ENCODE results near the gene TAGAP.
"Not testable (repeated sequence)": the region's sequence is repeated elsewhere in the genome, so short reads cannot be mapped to it uniquely, and the experiment has no call there.

Gene TAGAP

DNA sequence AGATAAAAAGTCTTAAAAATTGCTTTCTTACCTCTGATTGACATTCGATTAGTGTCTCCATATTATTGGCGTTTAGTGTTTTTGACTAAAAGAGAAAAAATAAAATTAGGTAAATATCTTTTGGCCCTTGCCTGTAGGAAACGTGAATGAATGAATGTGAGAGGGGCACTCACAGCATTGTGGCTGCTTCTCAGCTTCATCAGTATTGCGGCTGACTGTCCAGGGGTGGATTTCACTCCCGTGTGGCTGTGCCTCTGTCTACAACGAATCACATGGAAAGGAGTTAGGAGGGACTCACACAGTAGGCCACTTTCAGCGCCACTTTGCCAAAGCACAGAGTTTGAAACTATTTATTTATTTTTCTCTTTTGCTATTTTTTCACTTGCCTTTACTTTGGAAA is 844 bp downstream of the TAGAP start:
- no peak for DNase-seq (ENCODE audit: low spot score)

GRCh38 chr6:159043251-159043650 is 1.5 kb downstream of the TAGAP start:
- DNase-seq (ENCODE audit: low spot score) = no peak

DNA sequence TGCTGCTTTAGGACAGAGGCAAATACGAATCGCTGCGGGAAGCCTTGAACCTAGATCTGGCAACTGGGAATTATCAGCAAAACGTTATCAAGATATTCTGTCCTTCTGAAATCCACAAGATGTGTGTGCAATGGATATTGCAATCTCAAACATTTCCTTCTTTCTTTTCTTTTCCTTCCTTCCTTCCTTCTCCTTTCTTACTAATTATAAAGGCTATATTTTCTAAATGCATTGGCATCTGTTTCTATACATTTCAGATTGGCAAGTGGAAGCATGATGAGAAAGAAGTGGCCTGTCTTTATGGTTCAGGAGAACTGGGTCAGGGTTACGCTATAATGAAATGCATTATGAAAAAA is 2.0 kb downstream of the TAGAP start:
- DNase-seq (ENCODE audit: low spot score) = no peak

- DNase-seq (ENCODE audit: low spot score) = peak; percentile 75
These were observed 2.6 kb downstream of the TAGAP start for GRCh38 chr6:159042003-159042825.

GRCh38 chr6:159041181-159041580 is 3.6 kb downstream of the TAGAP start:
- DNase-seq (ENCODE audit: low spot score) = no peak

- DNase-seq (ENCODE audit: low spot score) = no peak
These were observed 4.9 kb downstream of the TAGAP start for GRCh38 chr6:159039885-159040258.

GRCh38 chr6:159038914-159039884 is 5.6 kb downstream of the TAGAP start:
- no peak for DNase-seq (ENCODE audit: low spot score)

- not testable (repeated sequence) for DNase-seq (ENCODE audit: low spot score)
These were observed 6.5 kb downstream of the TAGAP start for GRCh38 chr6:159038318-159038717.

- no peak for DNase-seq (ENCODE audit: low spot score)
These were observed 7.0 kb downstream of the TAGAP start for GRCh38 chr6:159037756-159038290.

- DNase-seq (ENCODE audit: low spot score) = no peak
These were observed 8.1 kb downstream of the TAGAP start for GRCh38 chr6:159036673-159037072.

- DNase-seq (ENCODE audit: low spot score) = no peak
These were observed 8.9 kb downstream of the TAGAP start for GRCh38 chr6:159035891-159036290.

- no peak for DNase-seq (ENCODE audit: low spot score)
These were observed 11.4 kb downstream of the TAGAP start for GRCh38 chr6:159033160-159034049.

- no peak for DNase-seq (ENCODE audit: low spot score)
These were observed 12.9 kb downstream of the TAGAP start for GRCh38 chr6:159031846-159032245.

GRCh38 chr6:159030168-159030567 is 14.6 kb downstream of the TAGAP start:
- no peak for DNase-seq (ENCODE audit: low spot score)

DNA sequence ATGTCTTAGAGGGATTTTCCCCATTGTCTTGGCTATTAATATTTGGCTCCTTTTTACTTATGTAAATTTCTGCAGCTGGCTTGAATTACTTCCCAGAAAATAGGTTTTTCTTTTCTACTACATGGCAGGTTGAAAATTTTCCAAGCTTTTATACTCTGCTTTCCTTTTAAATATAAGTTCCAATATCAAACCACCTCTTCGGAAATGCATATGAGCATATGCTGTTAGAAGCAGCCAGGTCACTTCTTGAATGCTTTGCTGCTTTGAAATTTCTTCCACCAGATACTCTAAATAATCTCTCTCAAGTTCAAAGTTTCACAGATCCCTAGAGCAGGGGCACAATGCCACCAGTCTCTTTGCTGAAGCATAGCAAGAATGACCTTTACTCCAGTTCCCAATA is 19.6 kb downstream of the TAGAP start:
- not testable (repeated sequence) for DNase-seq (ENCODE audit: low spot score)

DNA sequence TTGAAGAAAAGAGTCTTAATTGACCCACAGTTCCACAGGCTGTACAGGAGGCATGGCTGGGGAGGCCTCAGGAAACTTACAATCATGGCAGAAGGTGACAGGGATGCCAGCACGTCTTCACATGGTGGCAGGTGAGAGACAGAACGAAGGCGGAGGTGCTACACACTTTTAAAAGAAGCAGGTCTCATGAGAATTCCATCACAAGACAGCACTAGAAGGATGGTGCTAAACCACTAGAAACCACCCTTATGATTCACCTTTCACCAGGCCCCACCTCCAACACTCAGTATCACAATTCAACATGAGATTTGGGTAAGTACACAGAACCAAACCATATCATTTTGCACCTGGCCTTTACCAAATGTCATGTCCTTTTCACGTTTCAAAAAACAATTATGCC is 20.9 kb downstream of the TAGAP start:
- no peak for DNase-seq (ENCODE audit: low spot score)

GRCh38 chr6:159020011-159020410 is 24.8 kb downstream of the TAGAP start:
- DNase-seq (ENCODE audit: low spot score) = no peak

DNA sequence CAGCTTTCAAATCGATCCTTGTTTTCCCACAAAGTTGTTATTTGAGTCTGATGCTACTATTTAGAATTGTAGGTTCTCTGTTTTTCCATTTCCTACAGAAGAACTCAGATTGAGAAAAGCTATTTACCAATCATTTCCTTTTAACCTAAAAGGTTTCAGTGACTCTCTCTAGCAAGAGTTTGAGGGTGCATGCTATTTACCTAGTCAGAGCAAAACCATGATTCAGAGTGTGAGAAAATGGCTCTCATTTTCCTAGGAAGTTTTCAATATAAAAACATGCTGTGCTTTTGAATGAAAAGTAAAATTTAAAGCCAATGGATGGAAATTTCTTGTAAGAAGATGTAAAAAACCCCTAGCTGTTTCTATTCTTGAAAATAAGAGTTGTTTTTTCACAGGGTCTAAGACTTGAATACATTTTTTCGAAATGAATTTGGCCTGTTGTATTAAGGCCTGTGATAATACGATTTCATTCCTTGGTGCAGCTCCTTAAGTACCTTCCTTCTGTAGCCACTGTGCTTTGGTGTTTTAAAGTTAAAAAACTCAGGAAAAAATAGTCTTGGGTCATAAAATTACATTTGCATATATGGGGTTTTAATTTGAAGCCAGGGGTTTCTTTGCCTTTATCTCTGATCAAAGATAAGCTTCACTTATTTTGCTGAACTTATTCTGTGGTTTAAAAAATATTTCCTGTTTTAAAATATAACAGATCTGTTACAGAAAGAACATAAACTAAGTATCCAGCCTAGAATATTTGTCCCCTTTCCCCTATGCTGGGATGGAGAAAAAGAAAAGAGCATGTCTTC is 26.8 kb downstream of the TAGAP start:
- no peak for DNase-seq (ENCODE audit: low spot score)

- DNase-seq (ENCODE audit: low spot score) = no peak
These were observed 30.4 kb downstream of the TAGAP start for GRCh38 chr6:159014406-159014805.

DNA sequence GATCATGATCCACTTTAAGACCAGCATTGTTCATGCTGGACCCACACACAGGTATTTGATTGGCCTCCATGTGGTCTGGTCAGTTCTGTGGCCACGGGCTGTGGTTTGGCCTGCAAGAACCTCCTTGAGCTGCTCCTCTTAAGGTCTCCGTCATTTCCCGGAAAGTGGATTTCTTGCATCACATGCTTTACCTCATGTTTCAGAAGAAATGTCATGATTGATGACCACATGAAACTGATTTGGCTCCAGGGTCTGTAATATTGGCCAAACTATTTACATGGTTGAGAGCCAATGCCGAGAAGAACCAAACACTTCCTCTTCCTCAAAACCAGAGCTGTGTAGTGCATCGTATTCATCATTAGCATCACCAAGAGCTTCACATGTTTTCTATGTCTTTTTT is 31.6 kb downstream of the TAGAP start:
- DNase-seq (ENCODE audit: low spot score) = no peak

DNA sequence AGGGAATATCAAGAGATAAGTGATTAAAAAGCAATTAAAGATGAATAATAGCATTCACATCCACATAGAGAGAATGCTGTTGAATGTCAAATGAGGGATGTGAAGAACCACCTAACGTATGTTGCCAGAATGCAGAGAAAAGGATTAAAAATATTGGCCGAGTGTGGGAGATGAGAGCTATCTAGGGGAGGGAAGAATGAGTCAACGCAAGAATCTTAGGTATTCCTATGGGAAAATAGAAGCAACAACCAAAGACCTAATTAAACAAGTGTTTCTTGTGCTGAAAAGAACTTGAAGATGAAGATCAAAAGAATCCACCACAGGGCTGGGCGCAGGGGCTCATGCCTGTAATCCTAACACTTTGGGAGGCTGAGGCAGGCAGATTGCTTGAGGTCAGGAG is 32.6 kb downstream of the TAGAP start:
- no peak for DNase-seq (ENCODE audit: low spot score)

All from COLO829 (cell line).